Neural cell (in vitro differentiated cells): Measurements from ENCODE around the gene COL15A1. TPM values are rescaled to one million over a fixed set of nuclear protein-coding genes. Genes with fewer than 3 reads are reported as not detected.
"Not testable (repeated sequence)": the region's sequence is repeated elsewhere in the genome, so short reads cannot be mapped to it uniquely, and the experiment has no call there.

Source experiments
- H2AFZ ChIP-seq: fragments of 200-600, 300-800 bp; sonication (generic), shearing (Covaris generic); 2 replicates; pipeline ENCODE4 v1.6.0; 2014; ENCODE audit warnings: low read depth, mild to moderate bottlenecking, antibody characterized with exemption, low read length, moderate library complexity
- H3F3A ChIP-seq: fragments of 200-600 bp; shearing (Covaris generic); 2 replicates; pipeline ENCODE4 v1.6.1; 2016; ENCODE audit warnings: mild to moderate bottlenecking, moderate library complexity, mixed read lengths, antibody characterized with exemption, low read length; ENCODE audit not compliant: insufficient read depth, poor library complexity, severe bottlenecking
- H3K27ac ChIP-seq: fragments of 200-600, 300-800 bp; sonication (generic), shearing (Covaris generic); 2 replicates; pipeline ENCODE4 v1.5.1; 2014; ENCODE audit warnings: mild to moderate bottlenecking, low read length, moderate library complexity
- H3K27me3 ChIP-seq: fragments of 300-800, 200-600 bp; sonication (generic), shearing (Covaris generic); 2 replicates; pipeline ENCODE4 v1.6.0; 2014; ENCODE audit warnings: mild to moderate bottlenecking, low read depth, low read length, moderate library complexity; ENCODE audit not compliant: insufficient read depth
- H3K36me3 ChIP-seq: fragments of 300-800, 200-600 bp; sonication (generic), shearing (Covaris generic); 2 replicates; pipeline ENCODE4 v1.5.1; 2014; ENCODE audit warnings: mild to moderate bottlenecking, antibody characterized with exemption, low read length, moderate library complexity; ENCODE audit not compliant: insufficient read depth
- H3K4me2 ChIP-seq: fragments of 300-800, 200-600 bp; sonication (generic), shearing (Covaris generic); 2 replicates; pipeline ENCODE4 v1.6.0; 2014; ENCODE audit warnings: mild to moderate bottlenecking, low read length
- H3K4me3 ChIP-seq: fragments of 300-800, 200-600 bp; sonication (generic), shearing (Covaris generic); 2 replicates; pipeline ENCODE4 v1.5.1; 2014; ENCODE audit warnings: mild to moderate bottlenecking, low read length, moderate library complexity
- H3K79me2 ChIP-seq: fragments of 200-600 bp; shearing (Covaris generic); replicated peaks from 2 replicates; pipeline ENCODE4 v1.6.0; 2014; ENCODE audit warnings: mild to moderate bottlenecking, low read length, moderate library complexity; ENCODE audit not compliant: insufficient read depth
- H3K9ac ChIP-seq: fragments of 300-800, 200-600 bp; sonication (generic), shearing (Covaris generic); 2 replicates; pipeline ENCODE4 v1.6.1; 2016; ENCODE audit warnings: mild to moderate bottlenecking, low read length, mixed read lengths
- H3K9me2 ChIP-seq: fragments of 200-600 bp; shearing (Covaris generic); 2 replicates; pipeline ENCODE4 v1.6.1; 2016; ENCODE audit warnings: mild to moderate bottlenecking, low read length, mixed read lengths; ENCODE audit not compliant: insufficient read depth
- H3K9me3 ChIP-seq: fragments of 200-600, 300-800 bp; sonication (generic), shearing (Covaris generic); 2 replicates; pipeline ENCODE4 v1.6.1; 2016; ENCODE audit warnings: mild to moderate bottlenecking, mixed run types, low read length, moderate library complexity, mixed read lengths
- H4K20me1 ChIP-seq: fragments of 200-600 bp; shearing (Covaris generic); 2 replicates; pipeline ENCODE4 v1.6.1; 2016; ENCODE audit warnings: mild to moderate bottlenecking, mixed run types; ENCODE audit not compliant: insufficient read depth
- EP300 ChIP-seq: fragments of 450-650 bp; conservative IDR thresholded peaks from 2 replicates; pipeline ENCODE4 v1.6.1; 2014; ENCODE audit warnings: antibody characterized with exemption, mild to moderate bottlenecking, moderate library complexity; ENCODE audit not compliant: poor library complexity, severe bottlenecking
- MXI1 ChIP-seq: fragments of 450-650 bp; conservative IDR thresholded peaks from 2 replicates; pipeline ENCODE4 v1.6.1; 2014; ENCODE audit warnings: antibody characterized with exemption, mild to moderate bottlenecking; ENCODE audit not compliant: poor library complexity, severe bottlenecking
- POLR2AphosphoS5 ChIP-seq: IDR thresholded peaks from 2 replicates; pipeline ENCODE4 v1.6.1; 2012
- RAD21 ChIP-seq: fragments of 450-650 bp; conservative IDR thresholded peaks from 2 replicates; pipeline ENCODE4 v1.6.1; 2014; ENCODE audit warnings: antibody characterized with exemption, mild to moderate bottlenecking, moderate library complexity
- SMC3 ChIP-seq: fragments of 450-650 bp; conservative IDR thresholded peaks from 2 replicates; pipeline ENCODE4 v1.6.1; 2014; ENCODE audit warnings: antibody characterized with exemption, mild to moderate bottlenecking, moderate library complexity; ENCODE audit not compliant: poor library complexity
- TAF1 ChIP-seq: IDR thresholded peaks from 2 replicates; pipeline ENCODE4 v1.6.1; 2012; ENCODE audit warnings: low read depth
- polyA plus RNA-seq: library from polyadenylated mRNA; depleted of rRNA; stranded (reverse); fragments of >200 nt; gene quantifications from 2 replicates; pipeline ENCODE4 v1.2.3, GENCODE V29; 2014
- TF ChIP-seq, protein P1 (sequence below): fragments of 450-650 bp; IDR thresholded peaks from 2 replicates; pipeline ENCODE4 v1.5.1; 2014; ENCODE audit warnings: antibody characterized with exemption, mild to moderate bottlenecking, moderate library complexity; ENCODE audit not compliant: poor library complexity, severe bottlenecking
- TF ChIP-seq, protein P2 (sequence below): IDR thresholded peaks from 2 replicates; pipeline ENCODE4 v1.6.1; 2012; ENCODE audit warnings: borderline replicate concordance

COL15A1 gene
- polyA plus RNA-seq, 1 donor from 2014 or later, result 2.8 TPM

GRCh38 chr9:98899408-98900056, 44.2 kb upstream of the COL15A1 start:
- H3K27me3 ChIP-seq, result no peaks in the 10 kb centered on the region
- H2AFZ ChIP-seq, result no peak overlapping the region
- H3K36me3 ChIP-seq, result no peaks in the 10 kb centered on the region
- no peak overlapping the region for H3K4me2 ChIP-seq
- no peaks in the 10 kb centered on the region for H3F3A ChIP-seq
- no peaks in the 10 kb centered on the region for H3K9me2 ChIP-seq
- no peaks in the 10 kb centered on the region for H3K79me2 ChIP-seq
- H3K27ac ChIP-seq, result no peak overlapping the region
- no peak overlapping the region for H3K9ac ChIP-seq
- no peak overlapping the region for H3K4me3 ChIP-seq
- no peaks in the 10 kb centered on the region for H4K20me1 ChIP-seq
- TF ChIP-seq POLR2AphosphoS5 (no peak), MXI1 (no peak), TAF1 (no peak), SMC3 (no peak)
- no peaks in the 10 kb centered on the region for H3K9me3 ChIP-seq

GRCh38 chr9:98900244-98900643, 43.5 kb upstream of the COL15A1 start:
- no peaks in the 10 kb centered on the region for H3K27me3 ChIP-seq
- H3K36me3 ChIP-seq, result no peaks in the 10 kb centered on the region
- H3K4me2 ChIP-seq, result no peak overlapping the region
- no peak overlapping the region for H3K4me3 ChIP-seq
- H3K27ac ChIP-seq, result no peak overlapping the region
- no peaks in the 10 kb centered on the region for H4K20me1 ChIP-seq
- no peaks in the 10 kb centered on the region for H3K79me2 ChIP-seq
- H3F3A ChIP-seq, result no peaks in the 10 kb centered on the region
- no peak for TF ChIP-seq TAF1
- no peak for TF ChIP-seq MXI1
- TF ChIP-seq EP300, result no peak
- TF ChIP-seq, protein P1, sequence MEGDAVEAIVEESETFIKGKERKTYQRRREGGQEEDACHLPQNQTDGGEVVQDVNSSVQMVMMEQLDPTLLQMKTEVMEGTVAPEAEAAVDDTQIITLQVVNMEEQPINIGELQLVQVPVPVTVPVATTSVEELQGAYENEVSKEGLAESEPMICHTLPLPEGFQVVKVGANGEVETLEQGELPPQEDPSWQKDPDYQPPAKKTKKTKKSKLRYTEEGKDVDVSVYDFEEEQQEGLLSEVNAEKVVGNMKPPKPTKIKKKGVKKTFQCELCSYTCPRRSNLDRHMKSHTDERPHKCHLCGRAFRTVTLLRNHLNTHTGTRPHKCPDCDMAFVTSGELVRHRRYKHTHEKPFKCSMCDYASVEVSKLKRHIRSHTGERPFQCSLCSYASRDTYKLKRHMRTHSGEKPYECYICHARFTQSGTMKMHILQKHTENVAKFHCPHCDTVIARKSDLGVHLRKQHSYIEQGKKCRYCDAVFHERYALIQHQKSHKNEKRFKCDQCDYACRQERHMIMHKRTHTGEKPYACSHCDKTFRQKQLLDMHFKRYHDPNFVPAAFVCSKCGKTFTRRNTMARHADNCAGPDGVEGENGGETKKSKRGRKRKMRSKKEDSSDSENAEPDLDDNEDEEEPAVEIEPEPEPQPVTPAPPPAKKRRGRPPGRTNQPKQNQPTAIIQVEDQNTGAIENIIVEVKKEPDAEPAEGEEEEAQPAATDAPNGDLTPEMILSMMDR, result no peak
- TF ChIP-seq, protein P2, sequence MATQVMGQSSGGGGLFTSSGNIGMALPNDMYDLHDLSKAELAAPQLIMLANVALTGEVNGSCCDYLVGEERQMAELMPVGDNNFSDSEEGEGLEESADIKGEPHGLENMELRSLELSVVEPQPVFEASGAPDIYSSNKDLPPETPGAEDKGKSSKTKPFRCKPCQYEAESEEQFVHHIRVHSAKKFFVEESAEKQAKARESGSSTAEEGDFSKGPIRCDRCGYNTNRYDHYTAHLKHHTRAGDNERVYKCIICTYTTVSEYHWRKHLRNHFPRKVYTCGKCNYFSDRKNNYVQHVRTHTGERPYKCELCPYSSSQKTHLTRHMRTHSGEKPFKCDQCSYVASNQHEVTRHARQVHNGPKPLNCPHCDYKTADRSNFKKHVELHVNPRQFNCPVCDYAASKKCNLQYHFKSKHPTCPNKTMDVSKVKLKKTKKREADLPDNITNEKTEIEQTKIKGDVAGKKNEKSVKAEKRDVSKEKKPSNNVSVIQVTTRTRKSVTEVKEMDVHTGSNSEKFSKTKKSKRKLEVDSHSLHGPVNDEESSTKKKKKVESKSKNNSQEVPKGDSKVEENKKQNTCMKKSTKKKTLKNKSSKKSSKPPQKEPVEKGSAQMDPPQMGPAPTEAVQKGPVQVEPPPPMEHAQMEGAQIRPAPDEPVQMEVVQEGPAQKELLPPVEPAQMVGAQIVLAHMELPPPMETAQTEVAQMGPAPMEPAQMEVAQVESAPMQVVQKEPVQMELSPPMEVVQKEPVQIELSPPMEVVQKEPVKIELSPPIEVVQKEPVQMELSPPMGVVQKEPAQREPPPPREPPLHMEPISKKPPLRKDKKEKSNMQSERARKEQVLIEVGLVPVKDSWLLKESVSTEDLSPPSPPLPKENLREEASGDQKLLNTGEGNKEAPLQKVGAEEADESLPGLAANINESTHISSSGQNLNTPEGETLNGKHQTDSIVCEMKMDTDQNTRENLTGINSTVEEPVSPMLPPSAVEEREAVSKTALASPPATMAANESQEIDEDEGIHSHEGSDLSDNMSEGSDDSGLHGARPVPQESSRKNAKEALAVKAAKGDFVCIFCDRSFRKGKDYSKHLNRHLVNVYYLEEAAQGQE, result no peak
- no peak for TF ChIP-seq RAD21
- H3K9me2 ChIP-seq, result no peaks in the 10 kb centered on the region
- H2AFZ ChIP-seq, result no peak overlapping the region
- no peak overlapping the region for H3K9ac ChIP-seq
- no peaks in the 10 kb centered on the region for H3K9me3 ChIP-seq

GRCh38 chr9:98900725-98901124, 43.0 kb upstream of the COL15A1 start:
- Histone ChIP-seq H4K20me1 (no peaks in the 10 kb centered on the region), H3K36me3 (no peaks in the 10 kb centered on the region), H3K4me3 (no peak overlapping the region), H3F3A (no peaks in the 10 kb centered on the region), H3K9ac (no peak overlapping the region), H3K9me2 (no peaks in the 10 kb centered on the region), H3K27me3 (no peaks in the 10 kb centered on the region), H3K27ac (no peak overlapping the region), H3K4me2 (no peak overlapping the region), H2AFZ (no peak overlapping the region), H3K79me2 (no peaks in the 10 kb centered on the region), H3K9me3 (no peaks in the 10 kb centered on the region)
- no peak for TF ChIP-seq MXI1
- no peak for TF ChIP-seq RAD21
- TF ChIP-seq, protein P1, result no peak
- no peak for TF ChIP-seq EP300

DNA sequence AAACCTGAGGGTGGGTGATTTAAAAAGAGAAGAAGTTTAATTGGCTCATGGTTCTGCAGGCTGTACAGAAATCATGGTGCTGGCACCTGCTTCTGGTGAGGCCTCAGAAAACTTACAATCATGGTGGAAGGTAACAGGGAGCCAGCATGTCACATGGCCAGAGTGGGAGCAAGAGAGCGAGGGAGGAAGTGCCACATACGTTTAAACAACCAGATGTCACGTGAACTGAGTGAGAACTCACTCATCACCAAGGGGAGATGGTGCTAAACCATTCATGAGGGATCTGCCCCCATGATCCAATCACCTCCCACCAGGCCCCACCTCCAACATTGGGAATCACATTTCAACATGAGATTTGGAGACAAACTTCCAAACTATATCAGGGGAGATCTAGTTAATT, 41.9 kb upstream of the COL15A1 start:
- H3K79me2 ChIP-seq, H4K20me1 ChIP-seq, H3K4me3 ChIP-seq, H3K27ac ChIP-seq, H3K9me3 ChIP-seq, H3K36me3 ChIP-seq, H3K4me2 ChIP-seq, H3K9me2 ChIP-seq, H2AFZ ChIP-seq, H3F3A ChIP-seq, H3K9ac ChIP-seq, H3K27me3 ChIP-seq: not testable (repeated sequence)
